Pancreas (tissue), 10 donors: ENCODE data around the gene RPL23. TPM values are rescaled to one million over a fixed set of nuclear protein-coding genes. Genes with fewer than 3 reads are reported as not detected.

Experiments used
- ATAC-seq, 4 donors: fragments of 200-7000 bp; cut with Tn5 transposase; one replicate each; pipeline versions ENCODE4 v1.8.0 to v1.9.1; 2020; ENCODE audit warnings: mild to moderate bottlenecking in 4 of 4, moderate library complexity in 4 of 4
- DNase-seq, 6 donors: peaks; one replicate each; pipeline ENCODE4 v3.0.0-alpha.2; 2020
- FAIRE-seq: peaks from 2 replicates; lab custom pipeline; 2012; peaks lifted over from hg19 to GRCh38; lab: Jason Lieb, UNC
- H3K27ac ChIP-seq, 4 donors: fragments of 200-600 bp; sonication (generic); 1 replicate in 3 of 4; 2 replicates in 1 of 4; pipeline versions ENCODE4 v1.5.0 to v1.8.0; 2020
- H3K27me3 ChIP-seq, 4 donors: fragments of 200-600 bp; one replicate each; pipeline ENCODE4 v1.8.0; 2021
- H3K36me3 ChIP-seq, 3 donors: fragments of 200-600 bp; sonication (generic) in 1 of 3; one replicate each; pipeline versions ENCODE4 v1.5.0 to v1.8.0; 2020 to 2021
- H3K4me1 ChIP-seq, 3 donors: fragments of 200-600 bp; one replicate each; pipeline ENCODE4 v1.8.0; 2021
- H3K4me3 ChIP-seq, 4 donors: fragments of 200-600 bp; sonication (generic) in 2 of 4; one replicate each; pipeline versions ENCODE4 v1.5.0 to v1.8.0; 2020 to 2021
- H3K9me3 ChIP-seq, 4 donors: fragments of 200-600 bp; one replicate each; pipeline ENCODE4 v1.8.0; 2021
- WGBS, 2 donors: extraction: QIAGEN DNeasy Blood & Tissue Kit; methylation state at CpG; one replicate each; pipeline ENCODE4 v1.1.7; 2013; 5-methylcytosine and 5-hydroxymethylcytosine counted together
- intact Hi-C, 3 donors: fragments of 100-400 bp; cut with DNase I; formaldehyde crosslinking; loops; one replicate each; pipeline versions ENCODE4 v1.11.1 to v1.14.2; 2022
- polyA plus RNA-seq, 2 donors: library from polyadenylated mRNA; stranded (reverse); fragments of 200-250 nt; gene quantifications; one replicate each; pipeline ENCODE4 v1.2.3, GENCODE V29; 2013
- total RNA-seq, 6 donors: library from RNA; stranded (reverse); fragmentation: NEBNext Ultra II Directional in 4 of 6; extraction: Animal tissue kit (Norgen Biotek cat#: 25700) in 4 of 6; gene quantifications; one replicate each; pipeline versions ENCODE4 v1.2.1 to v1.2.4, GENCODE V29; 2021 to 2023
- TF ChIP-seq, protein P1 (sequence below), 4 donors: fragments of 200-600 bp; sonication (generic) in 3 of 4; IDR thresholded peaks; one replicate each; pipeline versions ENCODE4 v1.5.0 to v1.8.0; 2021; ENCODE audit warnings: antibody characterized with exemption in 4 of 4
- donor health status: healthy with polysubstance abuse.
- donor health status: DM: no; HTN: no; CAD: no; lungs with moderate emphysema.
- donor health status: DM: no; HTN: no; CAD: no.
- donor health status: control.
- donor health status: control.
- donor health status: Bipolar disorder and iron deficiency.
- donor health status: DM: yes; HTN: yes; CAD: no.
- donor health status: DM: no; HTN: no; CAD: no.
- donor health status: DM: no; HTN: no; CAD: no.
- donor health status: DM: yes; HTN: yes; CAD: no.

Gene RPL23
- total and polyA plus RNA-seq, 8 donors, result 569 to 1,507 (median 845) TPM

- intact Hi-C loops, result no loop called here
- DNase-seq, result no peak
- Histone ChIP-seq H3K36me3 (peaks cover 0 to 48% (median 6%) of the 10 kb centered on the region in 3 donors), H3K4me1 (peaks cover 0 to 14% (median 0%) of the 10 kb centered on the region in 3 donors), H3K4me3 (no peak overlapping the region), H3K9me3 (no peaks in the 10 kb centered on the region), H3K27me3 (no peaks in the 10 kb centered on the region), H3K27ac (peak overlapping the region in 2 of 4 donors; percentile 41 to 48)
- no peak for FAIRE-seq
- ATAC-seq, result peak in 3 of 4 donors; percentile 16 to 67 (median 48)
- TF ChIP-seq, protein P1, sequence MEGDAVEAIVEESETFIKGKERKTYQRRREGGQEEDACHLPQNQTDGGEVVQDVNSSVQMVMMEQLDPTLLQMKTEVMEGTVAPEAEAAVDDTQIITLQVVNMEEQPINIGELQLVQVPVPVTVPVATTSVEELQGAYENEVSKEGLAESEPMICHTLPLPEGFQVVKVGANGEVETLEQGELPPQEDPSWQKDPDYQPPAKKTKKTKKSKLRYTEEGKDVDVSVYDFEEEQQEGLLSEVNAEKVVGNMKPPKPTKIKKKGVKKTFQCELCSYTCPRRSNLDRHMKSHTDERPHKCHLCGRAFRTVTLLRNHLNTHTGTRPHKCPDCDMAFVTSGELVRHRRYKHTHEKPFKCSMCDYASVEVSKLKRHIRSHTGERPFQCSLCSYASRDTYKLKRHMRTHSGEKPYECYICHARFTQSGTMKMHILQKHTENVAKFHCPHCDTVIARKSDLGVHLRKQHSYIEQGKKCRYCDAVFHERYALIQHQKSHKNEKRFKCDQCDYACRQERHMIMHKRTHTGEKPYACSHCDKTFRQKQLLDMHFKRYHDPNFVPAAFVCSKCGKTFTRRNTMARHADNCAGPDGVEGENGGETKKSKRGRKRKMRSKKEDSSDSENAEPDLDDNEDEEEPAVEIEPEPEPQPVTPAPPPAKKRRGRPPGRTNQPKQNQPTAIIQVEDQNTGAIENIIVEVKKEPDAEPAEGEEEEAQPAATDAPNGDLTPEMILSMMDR (IDR thresholded peaks at IDR 0.05), result no peak
- 75 to 76% methylated on average over 6 of the region's 6 CpGs for WGBS, 2 donors
Observed at GRCh38 chr17:38893607-38894006, 40.1 kb upstream of the RPL23 start.

GRCh38 chr17:38893113-38893512 lies 39.6 kb upstream of the RPL23 start:
- no peak overlapping the region for H3K4me3 ChIP-seq
- H3K27ac ChIP-seq, result no peak overlapping the region
- no peak for FAIRE-seq
- peaks cover 0 to 45% (median 6%) of the 10 kb centered on the region in 3 donors for H3K36me3 ChIP-seq
- no peaks in the 10 kb centered on the region for H3K9me3 ChIP-seq
- WGBS, 2 donors, result 77 to 81% methylated on average over 5 of the region's 5 CpGs
- H3K27me3 ChIP-seq, result no peaks in the 10 kb centered on the region
- no peak for DNase-seq
- intact Hi-C loops, result no loop called here
- peaks cover 0 to 14% (median 0%) of the 10 kb centered on the region in 3 donors for H3K4me1 ChIP-seq
- TF ChIP-seq, protein P1 (IDR thresholded peaks at IDR 0.05), result no peak
- no peak for ATAC-seq

DNA sequence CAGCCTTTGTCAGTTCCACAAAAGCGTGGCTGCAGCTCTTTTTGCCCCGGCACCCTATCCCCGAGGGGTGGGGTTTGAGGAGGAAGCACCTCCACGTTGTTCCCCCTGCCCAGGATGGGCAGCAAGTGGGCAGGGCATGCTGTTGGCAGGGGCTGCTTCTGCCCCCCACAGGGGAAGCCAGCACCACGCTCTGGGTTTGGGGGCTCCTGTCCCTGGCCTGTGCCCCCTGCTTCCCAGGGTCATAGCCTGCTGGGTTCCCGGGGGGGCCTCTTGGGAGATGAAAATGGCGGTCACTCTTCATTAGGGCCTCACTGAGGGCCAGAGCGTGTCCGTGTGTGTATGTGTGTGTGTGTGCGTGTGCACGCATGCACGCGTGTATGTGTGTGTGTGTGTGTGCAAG lies 39.1 kb upstream of the RPL23 start:
- WGBS, 2 donors, result 90% methylated on average over 13 of the region's 13 CpGs
- no peak overlapping the region for H3K4me3 ChIP-seq
- H3K4me1 ChIP-seq, result peaks cover 0 to 14% (median 0%) of the 10 kb centered on the region in 3 donors
- peaks cover 0 to 42% (median 6%) of the 10 kb centered on the region in 3 donors for H3K36me3 ChIP-seq
- H3K9me3 ChIP-seq, result no peaks in the 10 kb centered on the region
- FAIRE-seq, result no peak
- no peaks in the 10 kb centered on the region for H3K27me3 ChIP-seq
- TF ChIP-seq, protein P1 (IDR thresholded peaks at IDR 0.05), result no peak
- intact Hi-C loops, result no loop called here
- ATAC-seq, result no peak
- no peak for DNase-seq
- no peak overlapping the region for H3K27ac ChIP-seq

DNA sequence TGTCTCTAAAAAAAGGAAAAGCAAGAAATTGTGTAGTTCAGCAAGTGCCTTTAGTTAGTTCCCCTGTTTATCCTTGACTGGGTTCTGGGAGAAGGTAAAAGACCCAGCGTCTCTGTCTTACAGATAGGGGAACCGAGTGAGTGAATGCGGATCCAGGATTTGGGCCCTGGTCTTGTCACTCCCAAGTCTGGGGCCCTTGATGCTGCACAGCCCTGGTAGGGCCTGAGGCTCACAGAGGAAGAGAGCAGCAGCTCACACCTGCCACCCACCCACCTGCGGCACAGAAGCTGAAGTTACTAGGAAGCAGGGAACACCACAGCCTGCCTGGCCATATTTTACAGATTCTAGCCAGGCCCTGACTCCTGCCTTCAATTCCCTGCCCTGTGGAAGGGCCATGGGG lies 38.6 kb upstream of the RPL23 start:
- H3K4me3 ChIP-seq, result no peak overlapping the region
- no peaks in the 10 kb centered on the region for H3K27me3 ChIP-seq
- peaks cover 0 to 37% (median 6%) of the 10 kb centered on the region in 3 donors for H3K36me3 ChIP-seq
- peaks cover 0 to 14% (median 0%) of the 10 kb centered on the region in 3 donors for H3K4me1 ChIP-seq
- H3K27ac ChIP-seq, result no peak overlapping the region
- intact Hi-C loops, result no loop called here
- 88 to 89% methylated on average over 4 of the region's 4 CpGs for WGBS, 2 donors
- DNase-seq (no peak), FAIRE-seq (no peak), ATAC-seq (no peak)
- H3K9me3 ChIP-seq, result no peaks in the 10 kb centered on the region
- TF ChIP-seq, protein P1 (IDR thresholded peaks at IDR 0.05), result no peak

- Histone ChIP-seq H3K36me3 (peaks cover 0 to 31% (median 6%) of the 10 kb centered on the region in 3 donors), H3K9me3 (no peaks in the 10 kb centered on the region), H3K27ac (no peak overlapping the region), H3K27me3 (no peaks in the 10 kb centered on the region), H3K4me1 (peaks cover 0 to 14% (median 0%) of the 10 kb centered on the region in 3 donors), H3K4me3 (no peak overlapping the region)
- FAIRE-seq, result no peak
- WGBS, 2 donors, result 85 to 90% methylated on average over 8 of the region's 8 CpGs
- DNase-seq, result no peak
- intact Hi-C loops, result no loop called here
- TF ChIP-seq, protein P1 (IDR thresholded peaks at IDR 0.05), result no peak
- no peak for ATAC-seq
Observed at GRCh38 chr17:38891441-38891840, 37.9 kb upstream of the RPL23 start.
